ENCODE results near the gene LYPD6.

DNA sequence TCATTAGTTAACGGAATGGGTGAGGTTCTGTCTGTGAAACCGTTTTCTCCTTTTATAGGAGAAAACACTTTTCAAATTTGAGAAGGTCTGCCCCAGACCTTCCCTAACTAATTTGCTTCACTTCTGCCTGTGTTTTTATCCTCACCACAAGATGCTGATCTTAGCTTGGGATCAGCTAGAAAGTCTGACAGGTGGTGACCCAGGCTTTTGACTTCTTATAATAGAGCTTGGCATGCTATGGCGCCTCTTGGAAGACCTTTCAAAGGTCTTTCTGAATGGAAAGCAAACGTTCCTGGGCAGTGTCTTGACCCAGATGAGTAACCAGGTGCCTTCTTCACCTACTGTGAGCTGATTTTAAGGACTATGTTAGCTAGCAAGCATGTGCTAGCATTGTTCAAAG, 91.4 kb downstream of the LYPD6 start:
- TF ChIP-seq CTCF (IDR thresholded peaks at IDR 0.05; ENCODE audit: borderline replicate concordance, extremely low read depth, low read length, poor library complexity, severe bottlenecking), result no peak
- TF ChIP-seq EZH2 (IDR thresholded peaks at IDR 0.05; ENCODE audit: borderline replicate concordance, low read depth, low read length, severe bottlenecking), result no peak
